NB4 (cell line): ENCODE data around the gene TOR2A.

ENCODE experiments used
- CTCF ChIP-seq: IDR thresholded peaks from one replicate; pipeline ENCODE4 v1.5.1; 2012; ENCODE audit warnings: low read depth, low read length
- MAX ChIP-seq: IDR thresholded peaks from 2 replicates; pipeline ENCODE4 v1.6.1; 2011; ENCODE audit warnings: low read depth, low read length
- MYC ChIP-seq: IDR thresholded peaks from 2 replicates; pipeline ENCODE4 v1.6.1; 2011; ENCODE audit warnings: low read depth, low read length
- POLR2A ChIP-seq: IDR thresholded peaks from 2 replicates; pipeline ENCODE4 v1.6.1; 2011; ENCODE audit warnings: mild to moderate bottlenecking; ENCODE audit not compliant: insufficient read length; ENCODE audit errors: extremely low read depth

GRCh38 chr9:127684576-127684975 is 50.5 kb downstream of the TOR2A start:
- TF ChIP-seq CTCF: no peak
- TF ChIP-seq POLR2A: no peak
- TF ChIP-seq MYC: no peak
- no peak for TF ChIP-seq MAX
